ENCODE results near the gene TRIOBP. TPM values are rescaled to one million over a fixed set of nuclear protein-coding genes. Genes with fewer than 3 reads are reported as not detected.

The TRIOBP gene
- total RNA-seq, 2 donors from 2014 or later: 126 to 146 TPM

DNA sequence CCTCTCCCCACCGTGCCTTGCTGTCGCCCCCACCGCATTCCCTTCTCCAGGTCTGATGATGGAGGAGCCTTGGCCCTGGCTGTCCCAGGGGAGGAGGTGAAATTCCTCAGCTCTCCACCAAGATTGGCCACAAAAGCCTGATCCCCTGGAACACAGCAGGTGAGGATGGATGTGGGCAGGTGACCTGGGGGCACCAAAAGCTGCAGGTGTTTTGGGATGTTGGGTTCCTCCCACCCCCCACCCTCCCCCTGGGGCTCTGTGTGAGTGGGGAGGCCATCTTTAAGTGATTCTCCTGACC lies 639 bp downstream of the TRIOBP start:
- ATAC-seq (ENCODE audit: insufficient number of reproducible peaks, low FRiP score, low read depth) (no peak), DNase-seq (ENCODE audit: low spot score) (no peak)
- H3K4me1 ChIP-seq (ENCODE audit: control insufficient read depth in 1 of 2, low read depth in 2 of 2): peaks cover 10 to 12% of the 10 kb centered on the region in 2 donors
- TF ChIP-seq CTCF (IDR thresholded peaks at IDR 0.05): no peak
- peak overlapping the region; percentile 44 to 62 for H3K27ac ChIP-seq
- no peak overlapping the region for H3K4me3 ChIP-seq
- no peaks in the 10 kb centered on the region for H3K36me3 ChIP-seq
- H3K27me3 ChIP-seq (replicated peaks; ENCODE audit: insufficient read depth): no peaks in the 10 kb centered on the region
- no peaks in the 10 kb centered on the region for H3K9me3 ChIP-seq

- no peak overlapping the region for H3K27ac ChIP-seq
- ATAC-seq (ENCODE audit: insufficient number of reproducible peaks, low FRiP score, low read depth) (no peak), DNase-seq (ENCODE audit: low spot score) (no peak)
- no peak overlapping the region for H3K4me3 ChIP-seq
- H3K36me3 ChIP-seq: no peaks in the 10 kb centered on the region
- peaks cover 4% of the 10 kb centered on the region in 2 donors for H3K4me1 ChIP-seq (ENCODE audit: control insufficient read depth in 1 of 2, low read depth in 2 of 2)
- no peaks in the 10 kb centered on the region for H3K9me3 ChIP-seq
- no peak for TF ChIP-seq CTCF (IDR thresholded peaks at IDR 0.05)
- no peaks in the 10 kb centered on the region for H3K27me3 ChIP-seq (replicated peaks; ENCODE audit: insufficient read depth)
Measured at GRCh38 chr22:37701141-37701786, 4.4 kb downstream of the TRIOBP start.

DNA sequence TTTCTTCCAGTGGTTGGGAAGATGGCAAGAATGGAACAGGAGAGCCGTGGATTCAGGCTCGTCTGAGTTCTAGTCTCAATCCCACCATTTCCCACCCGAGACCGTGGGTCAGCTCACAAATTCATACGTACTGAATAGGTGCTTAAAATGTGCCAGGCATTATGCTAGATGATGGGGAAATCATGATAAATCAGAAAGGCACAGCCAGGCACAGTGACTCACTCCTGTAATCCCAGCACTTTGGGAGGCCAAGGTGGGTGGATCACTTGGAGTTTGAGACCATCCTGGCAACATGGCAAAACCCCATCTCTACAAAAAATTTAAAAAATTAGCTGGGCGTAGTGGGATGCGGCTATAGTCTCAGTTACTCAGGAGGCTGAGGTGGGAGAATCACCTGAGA lies 7.1 kb downstream of the TRIOBP start:
- DNase-seq (ENCODE audit: low spot score): no peak
- ATAC-seq (ENCODE audit: insufficient number of reproducible peaks, low FRiP score, low read depth): no peak
- Histone ChIP-seq H3K27me3 (replicated peaks; ENCODE audit: insufficient read depth) (no peaks in the 10 kb centered on the region), H3K4me3 (no peak overlapping the region), H3K27ac (no peak overlapping the region), H3K36me3 (no peaks in the 10 kb centered on the region), H3K9me3 (no peaks in the 10 kb centered on the region), H3K4me1 (ENCODE audit: control insufficient read depth in 1 of 2, low read depth in 2 of 2) (no peaks in the 10 kb centered on the region)
- no peak for TF ChIP-seq CTCF (IDR thresholded peaks at IDR 0.05)

- H3K36me3 ChIP-seq: no peaks in the 10 kb centered on the region
- ATAC-seq (ENCODE audit: insufficient number of reproducible peaks, low FRiP score, low read depth): no peak
- DNase-seq (ENCODE audit: low spot score): no peak
- H3K27me3 ChIP-seq (replicated peaks; ENCODE audit: insufficient read depth): no peaks in the 10 kb centered on the region
- no peak overlapping the region for H3K4me3 ChIP-seq
- TF ChIP-seq CTCF (IDR thresholded peaks at IDR 0.05): no peak
- H3K4me1 ChIP-seq (ENCODE audit: control insufficient read depth in 1 of 2, low read depth in 2 of 2): no peaks in the 10 kb centered on the region
- H3K27ac ChIP-seq: no peak overlapping the region
- H3K9me3 ChIP-seq: no peaks in the 10 kb centered on the region
Measured at GRCh38 chr22:37704645-37705044, 7.8 kb downstream of the TRIOBP start.

GRCh38 chr22:37705205-37705604 lies 8.4 kb downstream of the TRIOBP start:
- no peak for TF ChIP-seq CTCF (IDR thresholded peaks at IDR 0.05)
- Histone ChIP-seq H3K4me1 (ENCODE audit: control insufficient read depth in 1 of 2, low read depth in 2 of 2) (no peaks in the 10 kb centered on the region), H3K27ac (no peak overlapping the region), H3K9me3 (no peaks in the 10 kb centered on the region), H3K27me3 (replicated peaks; ENCODE audit: insufficient read depth) (no peaks in the 10 kb centered on the region), H3K36me3 (no peaks in the 10 kb centered on the region), H3K4me3 (no peak overlapping the region)
- ATAC-seq (ENCODE audit: insufficient number of reproducible peaks, low FRiP score, low read depth) (no peak), DNase-seq (ENCODE audit: low spot score) (no peak)
